ENCODE measurements around the gene ATP9B. TPM values are rescaled to one million over a fixed set of nuclear protein-coding genes. Genes with fewer than 3 reads are reported as not detected.

Gene ATP9B
- total RNA-seq, 1 experiment from 2014 or later, result 20.9 TPM

DNA sequence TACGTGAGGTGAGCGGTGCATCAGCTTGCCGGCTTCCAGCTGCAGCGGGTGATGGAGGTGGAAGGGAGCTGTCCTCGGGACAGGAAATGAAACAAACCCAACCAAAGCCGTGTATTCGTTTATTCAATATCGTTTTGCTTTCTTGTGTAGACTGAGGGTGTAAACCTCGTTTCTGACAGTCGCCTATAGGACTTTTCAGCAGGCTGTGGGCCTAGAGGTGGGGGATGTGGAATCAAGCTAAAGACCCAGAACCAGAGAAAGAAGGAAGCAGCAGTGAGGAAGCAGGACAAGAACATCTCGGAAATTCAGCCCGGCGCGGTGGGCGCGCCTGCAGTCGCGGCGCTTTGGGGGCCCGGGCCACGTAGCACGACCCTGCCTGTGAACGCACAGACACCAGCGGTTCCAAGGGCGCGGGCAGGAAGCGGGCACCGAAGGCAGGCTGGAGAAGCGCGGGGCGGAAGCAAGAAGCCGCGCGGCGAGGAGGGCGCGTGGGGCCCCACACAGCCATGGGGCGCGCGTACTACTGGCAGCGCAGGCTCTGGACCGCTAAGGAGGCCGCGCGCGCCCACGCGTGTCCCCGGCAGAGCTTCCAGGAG is 755 bp upstream of the ATP9B start:
- Histone ChIP-seq H2BK15ac (ENCODE audit: low read depth, low read length) (no peak overlapping the region), H3K27me3 (ENCODE audit: insufficient read depth, low read length) (peaks cover 7% of the 10 kb centered on the region; the same call in 1 of the 2 replicates), H3K79me2 (ENCODE audit: insufficient read depth, low read length) (peaks cover 9% of the 10 kb centered on the region; the same call in 1 of the 2 replicates), H2BK20ac (ENCODE audit: low read depth, low read length, poor library complexity, severe bottlenecking) (no peak overlapping the region), H2BK12ac (ENCODE audit: insufficient read length, low read depth, low read length) (no peak overlapping the region), H3K4me1 (ENCODE audit: insufficient read depth, low read length) (no peaks in the 10 kb centered on the region), H3K27ac (ENCODE audit: insufficient read length, low read depth, low read length) (no peak overlapping the region), H2BK5ac (ENCODE audit: insufficient read length, low read length) (no peak overlapping the region), H3K56ac (ENCODE audit: insufficient read length, low read depth, low read length) (no peak overlapping the region), H3K9ac (ENCODE audit: extremely low read depth, insufficient read length, low read length) (no peak overlapping the region), H2AFZ (ENCODE audit: low read length) (no peak overlapping the region), H3K9me3 (ENCODE audit: control insufficient read depth, low read depth, low read length) (no peaks in the 10 kb centered on the region), H2AK5ac (ENCODE audit: insufficient read length, low read length) (no peak overlapping the region), H2BK120ac (ENCODE audit: low read depth, low read length, poor library complexity, severe bottlenecking) (no peak overlapping the region), H3K18ac (ENCODE audit: insufficient read length, low read depth, low read length) (peak overlapping the region; percentile 24), H4K20me1 (ENCODE audit: control insufficient read depth, insufficient read depth, insufficient read length) (no peaks in the 10 kb centered on the region), H4K8ac (replicated peaks; ENCODE audit: insufficient read length, low read depth, low read length) (no peak overlapping the region), H3T11ph (ENCODE audit: low read length) (peak overlapping the region; percentile 40), H3K4ac (ENCODE audit: low read depth, low read length) (no peak overlapping the region), H4K91ac (ENCODE audit: insufficient read length, low read depth, low read length) (no peak overlapping the region), H4K5ac (ENCODE audit: insufficient read length, low read depth, low read length) (no peak overlapping the region), H3K4me2 (ENCODE audit: insufficient read depth, insufficient read length, low read length) (no peak overlapping the region), H3K79me1 (ENCODE audit: insufficient read depth, low read depth, low read length, poor library complexity, severe bottlenecking) (peaks cover 3% of the 10 kb centered on the region), H3K23ac (ENCODE audit: insufficient read length, low read depth, low read length) (no peak overlapping the region), H3K23me2 (ENCODE audit: insufficient read length, low read depth, low read length, poor library complexity, severe bottlenecking) (peaks cover 8% of the 10 kb centered on the region), H3K14ac (ENCODE audit: insufficient read depth, low read length) (peak overlapping the region; percentile 67; the same call in 1 of the 2 replicates)
- no CpG with 5 or more reads among the region's 49 CpGs for WGBS (ENCODE audit: extremely low coverage, insufficient read length, low lambda C conversion rate)
- peak overlapping the region; percentile 35 to 74; a peak in 4 of 5 replicates for H3K4me3 Mint-ChIP-seq
- peaks cover 39% of the 10 kb centered on the region for H3K27me3 Mint-ChIP-seq (ENCODE audit: low read depth)
- peaks cover 4 to 8% of the 10 kb centered on the region in 2 experiments for H3K4me1 Mint-ChIP-seq
- no peak for DNase-seq
- peak overlapping the region in 1 of 3 experiments; percentile 65; a peak in 1 of 7 replicates for H3K27ac Mint-ChIP-seq
- H3K36me3 Mint-ChIP-seq (ENCODE audit: insufficient read depth in 1 of 3, low read depth in 3 of 3), result peaks cover 18 to 43% (median 28%) of the 10 kb centered on the region in 3 experiments
- TF ChIP-seq, protein P1, sequence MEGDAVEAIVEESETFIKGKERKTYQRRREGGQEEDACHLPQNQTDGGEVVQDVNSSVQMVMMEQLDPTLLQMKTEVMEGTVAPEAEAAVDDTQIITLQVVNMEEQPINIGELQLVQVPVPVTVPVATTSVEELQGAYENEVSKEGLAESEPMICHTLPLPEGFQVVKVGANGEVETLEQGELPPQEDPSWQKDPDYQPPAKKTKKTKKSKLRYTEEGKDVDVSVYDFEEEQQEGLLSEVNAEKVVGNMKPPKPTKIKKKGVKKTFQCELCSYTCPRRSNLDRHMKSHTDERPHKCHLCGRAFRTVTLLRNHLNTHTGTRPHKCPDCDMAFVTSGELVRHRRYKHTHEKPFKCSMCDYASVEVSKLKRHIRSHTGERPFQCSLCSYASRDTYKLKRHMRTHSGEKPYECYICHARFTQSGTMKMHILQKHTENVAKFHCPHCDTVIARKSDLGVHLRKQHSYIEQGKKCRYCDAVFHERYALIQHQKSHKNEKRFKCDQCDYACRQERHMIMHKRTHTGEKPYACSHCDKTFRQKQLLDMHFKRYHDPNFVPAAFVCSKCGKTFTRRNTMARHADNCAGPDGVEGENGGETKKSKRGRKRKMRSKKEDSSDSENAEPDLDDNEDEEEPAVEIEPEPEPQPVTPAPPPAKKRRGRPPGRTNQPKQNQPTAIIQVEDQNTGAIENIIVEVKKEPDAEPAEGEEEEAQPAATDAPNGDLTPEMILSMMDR (conservative IDR thresholded peaks at IDR 0.05), result no peak
- H3K9me3 Mint-ChIP-seq, result peaks cover 47% of the 10 kb centered on the region in 2 experiments
